22Rv1 (cell line): ENCODE data around the gene OR8I2.
"Not testable (repeated sequence)": the region's sequence is repeated elsewhere in the genome, so short reads cannot be mapped to it uniquely, and the experiment has no call there.

Source experiments
- H3K27ac ChIP-seq: fragments of 450-650 bp; 2 replicates; pipeline ENCODE4 v1.5.1; 2017
- ZFX ChIP-seq: fragments of 450-650 bp; IDR thresholded peaks from 2 replicates; pipeline ENCODE4 v1.6.1; 2017; ENCODE audit warnings: antibody characterized with exemption, borderline replicate concordance
- TF ChIP-seq, protein P1 (sequence below): fragments of 450-650 bp; IDR thresholded peaks from 2 replicates; pipeline ENCODE4 v1.5.1; 2017; ENCODE audit warnings: mild to moderate bottlenecking

The OR8I2 gene

GRCh38 chr11:56093008-56093407 lies at the start of gene OR8I2:
OR8I2 (plus strand) TSS chr11:56093308; CDS start chr11:56093308, 0 bp downstream.
- H3K27ac ChIP-seq, result no peak within 1 kb of the TSS
- no peak for TF ChIP-seq ZFX
- TF ChIP-seq, protein P1, sequence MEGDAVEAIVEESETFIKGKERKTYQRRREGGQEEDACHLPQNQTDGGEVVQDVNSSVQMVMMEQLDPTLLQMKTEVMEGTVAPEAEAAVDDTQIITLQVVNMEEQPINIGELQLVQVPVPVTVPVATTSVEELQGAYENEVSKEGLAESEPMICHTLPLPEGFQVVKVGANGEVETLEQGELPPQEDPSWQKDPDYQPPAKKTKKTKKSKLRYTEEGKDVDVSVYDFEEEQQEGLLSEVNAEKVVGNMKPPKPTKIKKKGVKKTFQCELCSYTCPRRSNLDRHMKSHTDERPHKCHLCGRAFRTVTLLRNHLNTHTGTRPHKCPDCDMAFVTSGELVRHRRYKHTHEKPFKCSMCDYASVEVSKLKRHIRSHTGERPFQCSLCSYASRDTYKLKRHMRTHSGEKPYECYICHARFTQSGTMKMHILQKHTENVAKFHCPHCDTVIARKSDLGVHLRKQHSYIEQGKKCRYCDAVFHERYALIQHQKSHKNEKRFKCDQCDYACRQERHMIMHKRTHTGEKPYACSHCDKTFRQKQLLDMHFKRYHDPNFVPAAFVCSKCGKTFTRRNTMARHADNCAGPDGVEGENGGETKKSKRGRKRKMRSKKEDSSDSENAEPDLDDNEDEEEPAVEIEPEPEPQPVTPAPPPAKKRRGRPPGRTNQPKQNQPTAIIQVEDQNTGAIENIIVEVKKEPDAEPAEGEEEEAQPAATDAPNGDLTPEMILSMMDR, result no peak

GRCh38 chr11:56045538-56045937 lies 47.6 kb upstream of the OR8I2 start:
- H3K27ac ChIP-seq, result no peak overlapping the region
- no peak for TF ChIP-seq ZFX
- TF ChIP-seq, protein P1, result no peak

DNA sequence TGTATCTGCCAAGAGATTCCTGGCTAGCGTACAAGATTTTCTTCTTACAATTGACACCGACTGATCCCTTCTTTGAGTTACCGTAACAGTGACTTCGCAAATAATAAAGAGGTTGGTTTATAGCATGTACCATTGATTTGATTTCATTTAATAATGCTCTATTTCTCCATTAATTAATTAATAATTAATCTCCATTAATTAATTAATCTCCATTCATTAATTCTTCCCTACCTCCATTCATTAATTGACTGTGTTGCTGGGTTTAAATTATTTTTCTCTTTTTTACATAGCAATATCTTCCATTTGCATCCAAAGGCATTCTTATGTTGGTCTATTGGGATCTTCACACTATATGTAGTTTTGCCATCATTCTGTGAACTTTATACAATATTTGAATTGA lies 44.6 kb upstream of the OR8I2 start:
- TF ChIP-seq ZFX, result no peak
- no peak overlapping the region for H3K27ac ChIP-seq

GRCh38 chr11:56049487-56049886 lies 43.6 kb upstream of the OR8I2 start:
- no peak overlapping the region for H3K27ac ChIP-seq
- TF ChIP-seq ZFX, result no peak
- TF ChIP-seq, protein P1, result no peak

DNA sequence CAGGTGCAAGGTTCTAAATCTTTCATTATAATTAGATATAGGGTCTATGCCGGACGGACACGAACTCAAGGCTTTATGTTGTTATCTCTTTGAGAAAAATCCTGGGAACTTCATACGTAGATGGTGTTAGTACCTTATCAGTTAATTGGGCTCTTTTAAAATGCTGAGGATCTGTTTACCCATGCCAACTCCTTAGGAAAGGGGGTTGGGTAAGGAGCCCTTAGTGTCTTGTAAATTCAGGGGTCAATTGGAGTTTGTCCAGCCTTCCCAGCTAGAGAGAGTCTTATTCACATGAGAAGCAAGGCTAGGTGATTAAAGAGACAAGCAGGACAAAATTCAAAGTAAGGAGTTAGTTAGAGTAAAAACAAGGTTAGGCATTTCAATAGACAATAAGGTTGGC lies 36.7 kb upstream of the OR8I2 start:
- H3K27ac ChIP-seq, result not testable (repeated sequence)

DNA sequence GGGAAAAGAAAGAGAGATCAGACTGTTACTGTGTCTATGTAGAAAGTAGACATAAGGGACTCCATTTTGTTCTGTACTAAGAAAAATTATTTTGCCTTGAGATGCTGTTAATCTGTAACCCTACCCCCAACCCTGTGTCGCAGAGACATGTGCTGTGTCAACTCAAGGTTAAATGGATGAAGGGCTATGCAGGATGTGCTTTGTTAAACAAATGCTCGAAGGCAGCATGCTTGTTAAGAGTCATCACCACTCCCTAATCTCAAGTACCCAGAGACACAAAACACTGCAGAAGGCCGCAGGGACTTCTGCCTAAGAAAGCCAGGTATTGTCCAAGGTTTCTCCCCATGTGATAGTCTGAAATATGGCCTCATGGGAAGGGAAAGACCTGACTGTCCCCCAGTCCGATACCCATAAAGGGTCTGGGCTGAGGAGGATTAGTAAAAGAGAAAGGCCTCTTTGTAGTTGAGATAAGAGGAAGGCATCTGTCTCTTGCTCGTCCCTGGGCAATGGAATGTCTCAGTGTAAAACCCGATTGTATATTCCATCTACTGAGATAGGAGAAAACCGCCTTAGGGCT lies 35.4 kb upstream of the OR8I2 start:
- H3K27ac ChIP-seq, result not testable (repeated sequence)

DNA sequence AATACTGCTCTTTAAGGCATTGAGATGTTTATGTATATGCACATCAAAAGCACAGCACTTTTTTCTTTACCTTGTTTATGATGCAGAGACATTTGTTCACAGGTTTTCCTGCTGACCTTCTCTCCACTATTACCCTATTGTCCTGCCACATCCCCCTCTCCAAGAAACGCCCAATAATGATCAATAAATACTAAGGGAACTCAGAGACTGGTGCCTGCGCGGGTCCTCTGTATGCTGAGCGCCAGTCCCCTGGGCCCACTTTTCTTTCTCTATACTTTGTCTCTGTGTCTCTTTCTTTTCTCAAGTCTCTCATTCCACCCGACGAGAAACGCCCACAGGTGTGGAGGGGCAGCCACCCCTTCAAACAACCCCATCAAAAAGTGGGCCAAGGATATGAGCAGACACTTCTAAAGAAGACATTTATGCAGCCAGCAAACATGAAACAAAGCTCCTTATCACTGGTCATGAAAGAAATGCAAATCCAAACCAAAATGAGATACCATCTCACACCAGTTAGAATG lies 34.8 kb upstream of the OR8I2 start:
- not testable (repeated sequence) for H3K27ac ChIP-seq

DNA sequence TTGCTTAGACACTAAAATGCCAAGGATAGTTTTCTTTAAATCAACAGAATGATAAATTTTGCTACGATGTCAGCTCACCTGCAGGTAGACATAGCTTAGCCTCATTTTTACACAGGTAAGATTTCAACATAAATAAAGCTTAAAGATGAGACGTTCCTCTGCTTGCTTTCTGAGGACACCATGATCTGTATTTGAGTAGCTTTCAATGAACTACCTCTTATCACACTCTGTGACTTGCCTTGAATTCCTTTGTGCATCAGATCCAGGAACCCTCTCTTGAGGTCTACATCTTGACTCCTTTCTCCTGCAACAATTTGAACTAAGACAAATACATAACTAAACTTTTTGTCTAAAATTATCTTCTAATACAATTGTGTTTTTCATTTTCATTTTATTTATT lies 26.1 kb upstream of the OR8I2 start:
- TF ChIP-seq, protein P1, result no peak
- TF ChIP-seq ZFX, result no peak
- H3K27ac ChIP-seq, result no peak overlapping the region

GRCh38 chr11:56089697-56090096 lies 3.4 kb upstream of the OR8I2 start:
- H3K27ac ChIP-seq, result no peak overlapping the region
- TF ChIP-seq, protein P1, result no peak
- TF ChIP-seq ZFX, result no peak
